Skeletal muscle satellite cell (primary cell): ENCODE measurements around the gene PIK3C3.

ENCODE experiments used
- H3K27me3 ChIP-seq: 2 replicates; pipeline ENCODE4 v1.7.0; 2013; ENCODE audit warnings: low read length; ENCODE audit not compliant: control insufficient read depth, insufficient read depth
- H3K36me3 ChIP-seq: 2 replicates; pipeline ENCODE4 v1.7.0; 2013; ENCODE audit warnings: mild to moderate bottlenecking, control low read depth, low read length; ENCODE audit not compliant: insufficient read depth
- H3K4me1 ChIP-seq: 2 replicates; pipeline ENCODE4 v1.7.0; 2013; ENCODE audit warnings: low read length; ENCODE audit not compliant: control insufficient read depth, insufficient read depth
- H3K4me2 ChIP-seq: 2 replicates; pipeline ENCODE4 v1.7.0; 2013; ENCODE audit warnings: mild to moderate bottlenecking, low read length
- H3K4me3 ChIP-seq: 2 replicates; pipeline ENCODE4 v1.7.0; 2013; ENCODE audit warnings: low read length
- H3K9ac ChIP-seq: 2 replicates; pipeline ENCODE4 v1.7.0; 2013; ENCODE audit warnings: mild to moderate bottlenecking, low read depth, low read length, moderate library complexity
- H3K9me3 ChIP-seq: replicated peaks from 2 replicates; pipeline ENCODE4 v1.7.0; 2013; ENCODE audit warnings: mild to moderate bottlenecking, control low read depth, low read length

PIK3C3 gene

GRCh38 chr18:42080340-42080739 is 125.3 kb downstream of the PIK3C3 start:
- H3K4me3 ChIP-seq, result no peak overlapping the region
- no peaks in the 10 kb centered on the region for H3K9me3 ChIP-seq
- no peak overlapping the region for H3K4me2 ChIP-seq
- H3K27me3 ChIP-seq, result no peaks in the 10 kb centered on the region
- no peak overlapping the region for H3K9ac ChIP-seq
- no peaks in the 10 kb centered on the region for H3K4me1 ChIP-seq
- H3K36me3 ChIP-seq, result peaks cover 50% of the 10 kb centered on the region

- H3K4me2 ChIP-seq, result no peak overlapping the region
- H3K9me3 ChIP-seq, result no peaks in the 10 kb centered on the region
- no peaks in the 10 kb centered on the region for H3K4me1 ChIP-seq
- H3K4me3 ChIP-seq, result no peak overlapping the region
- H3K36me3 ChIP-seq, result peaks cover 40% of the 10 kb centered on the region
- H3K9ac ChIP-seq, result no peak overlapping the region
- H3K27me3 ChIP-seq, result no peaks in the 10 kb centered on the region
Measured at GRCh38 chr18:42082415-42083234, 127.6 kb downstream of the PIK3C3 start.

- no peak overlapping the region for H3K4me2 ChIP-seq
- no peaks in the 10 kb centered on the region for H3K4me1 ChIP-seq
- H3K9me3 ChIP-seq, result no peaks in the 10 kb centered on the region
- no peak overlapping the region for H3K4me3 ChIP-seq
- no peak overlapping the region for H3K9ac ChIP-seq
- peaks cover 29% of the 10 kb centered on the region for H3K36me3 ChIP-seq
- H3K27me3 ChIP-seq, result no peaks in the 10 kb centered on the region
Measured at GRCh38 chr18:42086288-42086687, 131.3 kb downstream of the PIK3C3 start.

- no peaks in the 10 kb centered on the region for H3K9me3 ChIP-seq
- no peak overlapping the region for H3K9ac ChIP-seq
- peaks cover 25% of the 10 kb centered on the region for H3K36me3 ChIP-seq
- no peak overlapping the region for H3K4me2 ChIP-seq
- H3K4me1 ChIP-seq, result no peaks in the 10 kb centered on the region
- H3K4me3 ChIP-seq, result no peak overlapping the region
- no peaks in the 10 kb centered on the region for H3K27me3 ChIP-seq
Measured at GRCh38 chr18:42087235-42087634, 132.2 kb downstream of the PIK3C3 start.

DNA sequence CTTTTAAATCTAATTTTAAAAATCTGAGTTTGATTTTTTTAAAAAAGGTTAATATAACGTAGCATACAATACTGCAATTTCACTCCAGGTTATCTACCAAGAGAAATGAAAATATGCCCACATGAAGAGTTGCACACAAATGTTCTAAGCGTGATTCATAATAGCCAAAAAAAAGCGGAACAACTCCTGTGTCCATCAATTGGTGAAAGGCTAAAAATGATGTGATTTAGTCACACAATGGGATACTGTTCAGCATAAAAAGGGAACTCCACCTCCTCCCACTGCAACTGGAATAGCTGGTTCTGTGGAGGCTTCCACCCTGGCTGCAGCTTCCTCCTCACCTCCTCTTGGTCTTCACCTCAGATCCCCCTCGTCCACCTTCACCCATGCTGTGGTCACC is 132.8 kb downstream of the PIK3C3 start:
- Histone ChIP-seq H3K4me2 (no peak overlapping the region), H3K27me3 (no peaks in the 10 kb centered on the region), H3K36me3 (peaks cover 18% of the 10 kb centered on the region), H3K9me3 (no peaks in the 10 kb centered on the region), H3K4me3 (no peak overlapping the region), H3K9ac (no peak overlapping the region), H3K4me1 (no peaks in the 10 kb centered on the region)

- Histone ChIP-seq H3K4me1 (no peaks in the 10 kb centered on the region), H3K4me3 (no peak overlapping the region), H3K4me2 (no peak overlapping the region), H3K36me3 (peaks cover 4% of the 10 kb centered on the region), H3K27me3 (no peaks in the 10 kb centered on the region), H3K9me3 (no peaks in the 10 kb centered on the region), H3K9ac (no peak overlapping the region)
Measured at GRCh38 chr18:42092848-42093247, 137.8 kb downstream of the PIK3C3 start.

DNA sequence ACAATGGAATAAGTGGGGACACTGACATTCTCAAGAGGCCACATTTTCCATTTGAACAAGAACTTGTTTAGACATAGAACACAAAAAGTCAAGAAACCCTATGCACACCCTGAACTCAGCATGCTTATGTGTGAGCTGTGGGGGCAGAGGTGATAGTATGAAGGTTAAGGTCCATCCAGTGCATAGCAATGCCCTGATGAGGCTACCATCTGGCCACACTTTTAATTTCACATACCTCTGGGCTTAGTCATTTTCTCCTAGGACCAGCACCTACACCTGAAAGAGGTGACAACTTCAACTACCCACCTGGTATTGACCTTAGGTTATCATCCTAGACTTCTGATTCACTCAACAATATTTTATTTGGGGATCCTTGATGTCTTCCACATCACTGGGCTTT is 139.8 kb downstream of the PIK3C3 start:
- Histone ChIP-seq H3K9me3 (no peaks in the 10 kb centered on the region), H3K36me3 (no peaks in the 10 kb centered on the region), H3K4me2 (no peak overlapping the region), H3K27me3 (no peaks in the 10 kb centered on the region), H3K4me1 (no peaks in the 10 kb centered on the region), H3K9ac (no peak overlapping the region), H3K4me3 (no peak overlapping the region)

- H3K4me2 ChIP-seq, result no peak overlapping the region
- H3K36me3 ChIP-seq, result no peaks in the 10 kb centered on the region
- no peaks in the 10 kb centered on the region for H3K9me3 ChIP-seq
- no peaks in the 10 kb centered on the region for H3K27me3 ChIP-seq
- H3K4me3 ChIP-seq, result no peak overlapping the region
- H3K4me1 ChIP-seq, result no peaks in the 10 kb centered on the region
- no peak overlapping the region for H3K9ac ChIP-seq
Measured at GRCh38 chr18:42095732-42096377, 140.8 kb downstream of the PIK3C3 start.

DNA sequence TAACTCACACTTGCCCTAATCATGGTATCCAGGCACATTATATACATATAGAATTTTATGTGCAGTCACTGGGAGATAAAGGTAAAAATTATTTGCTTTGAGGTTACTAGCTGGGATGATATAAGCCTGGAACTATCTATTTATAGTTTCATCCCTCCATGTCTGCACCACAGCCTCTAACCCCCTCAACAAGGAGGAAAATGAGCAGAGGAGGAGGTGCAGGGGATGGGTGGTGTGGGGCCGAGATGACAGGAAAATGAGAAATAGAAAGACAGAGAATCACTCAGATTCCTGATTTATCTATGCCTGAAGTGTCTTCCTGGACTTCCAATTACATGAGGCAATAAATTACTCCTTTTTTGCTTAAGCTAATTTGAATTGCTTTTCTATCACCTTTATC is 145.2 kb downstream of the PIK3C3 start:
- Histone ChIP-seq H3K4me2 (no peak overlapping the region), H3K9me3 (no peaks in the 10 kb centered on the region), H3K4me1 (no peaks in the 10 kb centered on the region), H3K27me3 (no peaks in the 10 kb centered on the region), H3K36me3 (no peaks in the 10 kb centered on the region), H3K4me3 (no peak overlapping the region), H3K9ac (no peak overlapping the region)

DNA sequence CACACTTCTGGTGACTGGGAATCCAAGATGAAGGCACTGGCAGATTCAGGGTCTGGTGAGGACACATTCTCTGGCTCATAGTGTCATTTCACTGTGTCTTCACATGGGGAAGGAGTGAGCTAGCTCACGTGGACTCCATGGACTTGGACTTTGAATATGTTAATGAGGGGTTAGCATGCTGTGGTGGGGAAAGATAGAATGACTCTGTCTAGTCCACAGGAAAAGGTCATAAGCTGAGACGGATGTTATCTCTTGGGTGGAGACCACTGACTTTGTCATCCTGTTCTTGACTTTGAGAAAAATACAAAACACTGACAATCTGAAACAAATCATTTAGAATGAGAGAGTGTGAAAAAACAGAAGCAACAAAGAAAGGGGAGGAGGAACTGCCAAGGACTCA is 145.9 kb downstream of the PIK3C3 start:
- Histone ChIP-seq H3K4me3 (no peak overlapping the region), H3K36me3 (no peaks in the 10 kb centered on the region), H3K9ac (no peak overlapping the region), H3K4me2 (no peak overlapping the region), H3K27me3 (no peaks in the 10 kb centered on the region), H3K9me3 (no peaks in the 10 kb centered on the region), H3K4me1 (no peaks in the 10 kb centered on the region)

GRCh38 chr18:42105394-42105793 is 150.4 kb downstream of the PIK3C3 start:
- Histone ChIP-seq H3K27me3 (no peaks in the 10 kb centered on the region), H3K9me3 (no peaks in the 10 kb centered on the region)

DNA sequence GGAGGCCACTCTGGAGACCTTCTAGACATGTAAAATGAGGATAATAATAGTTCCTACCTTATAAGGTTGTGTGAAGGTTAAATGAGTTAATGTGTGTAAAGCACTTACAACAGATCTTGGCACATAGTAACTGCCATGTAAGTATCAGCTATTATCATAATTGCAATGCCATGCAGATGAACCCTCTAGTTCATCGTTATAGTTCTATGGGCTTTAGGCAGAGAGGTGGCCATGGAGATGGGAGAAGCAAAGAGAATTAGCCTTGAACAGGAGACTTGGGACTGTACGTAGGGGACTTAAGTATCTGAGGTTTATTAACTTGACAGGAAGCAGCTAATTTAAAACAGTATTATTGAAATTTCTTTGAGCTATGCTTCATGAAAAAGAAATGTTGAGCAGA is 151.8 kb downstream of the PIK3C3 start:
- Histone ChIP-seq H3K27me3 (no peaks in the 10 kb centered on the region), H3K9ac (no peak overlapping the region), H3K4me1 (no peaks in the 10 kb centered on the region), H3K4me3 (no peak overlapping the region), H3K9me3 (no peaks in the 10 kb centered on the region), H3K36me3 (no peaks in the 10 kb centered on the region), H3K4me2 (no peak overlapping the region)

More at GRCh38 chr18:42105394-42105793, 150.4 kb downstream of the PIK3C3 start:
- H3K4me1 ChIP-seq, result no peaks in the 10 kb centered on the region
- H3K36me3 ChIP-seq, result no peaks in the 10 kb centered on the region
- H3K9ac ChIP-seq, result no peak overlapping the region
- no peak overlapping the region for H3K4me2 ChIP-seq
- no peak overlapping the region for H3K4me3 ChIP-seq
